ENCODE results near the gene MRPS34. TPM values are rescaled to one million over a fixed set of nuclear protein-coding genes. Genes with fewer than 3 reads are reported as not detected.

Gene MRPS34
- total RNA-seq, 4 donors from 2014 or later: 67.3 to 146 (median 98.1) TPM

- WGBS, 2 donors: 90 to 98% methylated on average over 6 to 9 of the region's 14 CpGs
- TF ChIP-seq POLR2A (IDR thresholded peaks at IDR 0.05): no peak
- TF ChIP-seq CTCF (IDR thresholded peaks at IDR 0.05): no peak
- peaks cover 28 to 36% of the 10 kb centered on the region in 2 donors for H3K36me3 ChIP-seq
- no peaks in the 10 kb centered on the region for H3K27me3 ChIP-seq
- DNase-seq: no peak
- intact Hi-C loops (cut with DNase I): no loop called here
- H3K4me3 ChIP-seq (replicated peaks in 1 of 3): no peak overlapping the region
- H3K4me1 ChIP-seq: no peaks in the 10 kb centered on the region
- no peaks in the 10 kb centered on the region for H3K9me3 ChIP-seq
- no peak overlapping the region for H3K27ac ChIP-seq
Observed at GRCh38 chr16:1732071-1732470, 40.9 kb downstream of the MRPS34 start.

- Histone ChIP-seq H3K9me3 (no peaks in the 10 kb centered on the region), H3K4me1 (no peaks in the 10 kb centered on the region), H3K4me3 (replicated peaks in 1 of 3) (no peak overlapping the region), H3K36me3 (peaks cover 33 to 37% of the 10 kb centered on the region in 2 donors), H3K27me3 (no peaks in the 10 kb centered on the region), H3K27ac (no peak overlapping the region)
- 78 to 85% methylated on average over 6 to 7 of the region's 7 CpGs for WGBS, 2 donors
- no peak for DNase-seq
- TF ChIP-seq POLR2A (IDR thresholded peaks at IDR 0.05) (no peak), CTCF (IDR thresholded peaks at IDR 0.05) (no peak)
- intact Hi-C loops (cut with DNase I): no loop called here
Observed at GRCh38 chr16:1731603-1732002, 41.3 kb downstream of the MRPS34 start.

- H3K27me3 ChIP-seq: no peaks in the 10 kb centered on the region
- 95 to 97% methylated on average over 7 of the region's 7 CpGs for WGBS, 2 donors
- H3K36me3 ChIP-seq: peaks cover 38 to 42% of the 10 kb centered on the region in 2 donors
- no peak for DNase-seq
- TF ChIP-seq POLR2A (IDR thresholded peaks at IDR 0.05) (no peak), CTCF (IDR thresholded peaks at IDR 0.05) (no peak)
- no peak overlapping the region for H3K27ac ChIP-seq
- no peaks in the 10 kb centered on the region for H3K4me1 ChIP-seq
- H3K9me3 ChIP-seq: no peaks in the 10 kb centered on the region
- intact Hi-C loops (cut with DNase I): no loop called here
- no peak overlapping the region for H3K4me3 ChIP-seq (replicated peaks in 1 of 3)
Observed at GRCh38 chr16:1731073-1731472, 41.9 kb downstream of the MRPS34 start.

- TF ChIP-seq CTCF (IDR thresholded peaks at IDR 0.05) (no peak), POLR2A (IDR thresholded peaks at IDR 0.05) (no peak)
- no peak for DNase-seq
- H3K9me3 ChIP-seq: no peaks in the 10 kb centered on the region
- no peak overlapping the region for H3K4me3 ChIP-seq (replicated peaks in 1 of 3)
- intact Hi-C loops (cut with DNase I): no loop called here
- H3K36me3 ChIP-seq: peaks cover 42 to 47% of the 10 kb centered on the region in 2 donors
- no peaks in the 10 kb centered on the region for H3K4me1 ChIP-seq
- 93% methylated on average over 35 of the region's 35 CpGs for WGBS, 2 donors
- H3K27me3 ChIP-seq: no peaks in the 10 kb centered on the region
- no peak overlapping the region for H3K27ac ChIP-seq
Observed at GRCh38 chr16:1729445-1729844, 43.5 kb downstream of the MRPS34 start.

- Histone ChIP-seq H3K36me3 (peaks cover 38 to 42% of the 10 kb centered on the region in 2 donors), H3K4me1 (no peaks in the 10 kb centered on the region), H3K9me3 (no peaks in the 10 kb centered on the region), H3K27ac (no peak overlapping the region), H3K27me3 (no peaks in the 10 kb centered on the region), H3K4me3 (replicated peaks in 1 of 3) (no peak overlapping the region)
- no peak for TF ChIP-seq CTCF (IDR thresholded peaks at IDR 0.05)
- TF ChIP-seq POLR2A (IDR thresholded peaks at IDR 0.05): no peak
- intact Hi-C loops (cut with DNase I): no loop called here
- DNase-seq: no peak
- 95 to 97% methylated on average over 18 of the region's 18 CpGs for WGBS, 2 donors
Observed at GRCh38 chr16:1729026-1729425, 43.9 kb downstream of the MRPS34 start.
